Effector memory CD8-positive, alpha-beta T cell (primary cell): ENCODE measurements around the gene DTNB.
"Not testable (repeated sequence)": the region's sequence is repeated elsewhere in the genome, so short reads cannot be mapped to it uniquely, and the experiment has no call there.

Experiments
- ATAC-seq: fragments of 150-1000 bp; cut with Tn5 transposase; replicated peaks from 2 replicates; pipeline ENCODE4 v1.10.0; 2021; ENCODE audit warnings: mild to moderate bottlenecking, moderate library complexity
- DNase-seq, 3 experiments: peaks; one replicate each; pipeline ENCODE4 v3.0.0; 2021
- H3K27ac Mint-ChIP-seq, 2 donors: one replicate each; pipeline ENCODE4 v1.8.0; 2022; ENCODE audit warnings: mild to moderate bottlenecking in 2 of 2, mixed read lengths in 2 of 2, moderate library complexity in 2 of 2
- H3K27me3 Mint-ChIP-seq, 2 donors: one replicate each; pipeline ENCODE4 v1.8.0; 2022; ENCODE audit warnings: mixed read lengths in 2 of 2
- H3K36me3 Mint-ChIP-seq: one replicate; pipeline ENCODE4 v1.8.0; 2022; ENCODE audit warnings: mild to moderate bottlenecking, moderate library complexity, mixed read lengths; ENCODE audit not compliant: insufficient read depth
- H3K4me1 Mint-ChIP-seq, 2 donors: one replicate each; pipeline ENCODE4 v1.8.0; 2022; ENCODE audit warnings: low read depth in 2 of 2, mixed read lengths in 2 of 2
- H3K4me3 Mint-ChIP-seq, 2 donors: one replicate each; pipeline ENCODE4 v1.8.0; 2022; ENCODE audit warnings: mild to moderate bottlenecking in 2 of 2, mixed read lengths in 2 of 2, moderate library complexity in 2 of 2
- H3K9me3 Mint-ChIP-seq, 2 donors: one replicate each; pipeline ENCODE4 v1.8.0; 2022; ENCODE audit warnings: mixed read lengths in 2 of 2
- total RNA-seq, 9 experiments: gene quantifications; one replicate each; lab custom pipeline; 2026; lab: John Stamatoyannopoulos, UW

DTNB gene
- total RNA-seq, result 5.6 to 39.7 (median 21.1) reads per million in 9 experiments

GRCh38 chr2:25673300-25674076, at the start of gene DTNB:
DTNB (minus strand) TSS chr2:25673577; CDS start chr2:25652660, 20,917 bp downstream.
- peaks cover 14 to 19% of the 10 kb centered on the region in 2 donors for H3K4me1 Mint-ChIP-seq
- no peaks in the 10 kb centered on the region for H3K9me3 Mint-ChIP-seq
- H3K4me3 Mint-ChIP-seq, result peak within 1 kb of the TSS; percentile 81 to 84
- no peaks in the 10 kb centered on the region for H3K27me3 Mint-ChIP-seq
- H3K36me3 Mint-ChIP-seq, result no peaks in the 10 kb centered on the region
- ATAC-seq (peak; percentile 79), DNase-seq (peak; percentile 64 to 70 (median 69))
- H3K27ac Mint-ChIP-seq, result peak within 1 kb of the TSS; percentile 55 to 81

DNA sequence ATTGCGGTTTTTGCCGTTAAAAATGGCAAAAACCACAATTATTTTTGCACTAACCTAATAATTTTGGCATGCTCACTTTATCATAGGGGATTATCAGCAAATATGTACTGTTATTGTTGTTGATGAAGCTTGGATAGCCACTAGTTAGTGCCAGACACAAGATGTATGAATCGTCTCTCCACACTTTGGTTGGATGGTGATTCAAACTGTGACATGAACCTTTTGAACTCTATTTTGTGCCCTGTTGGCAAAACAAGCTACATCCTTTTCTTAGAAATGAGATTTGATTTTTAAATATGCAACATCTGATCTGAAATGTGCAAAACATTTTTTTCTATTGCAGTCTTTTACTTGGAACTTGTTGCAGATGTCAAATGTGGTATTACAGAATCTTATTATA, 48.8 kb upstream of the DTNB start:
- H3K4me1 Mint-ChIP-seq, result peaks cover 0 to 6% of the 10 kb centered on the region in 2 donors
- DNase-seq (no peak), ATAC-seq (no peak)
- H3K9me3 Mint-ChIP-seq, result no peaks in the 10 kb centered on the region
- no peaks in the 10 kb centered on the region for H3K36me3 Mint-ChIP-seq
- no peak overlapping the region for H3K4me3 Mint-ChIP-seq
- peaks cover 13 to 27% of the 10 kb centered on the region in 2 donors for H3K27me3 Mint-ChIP-seq
- no peak overlapping the region for H3K27ac Mint-ChIP-seq

DNA sequence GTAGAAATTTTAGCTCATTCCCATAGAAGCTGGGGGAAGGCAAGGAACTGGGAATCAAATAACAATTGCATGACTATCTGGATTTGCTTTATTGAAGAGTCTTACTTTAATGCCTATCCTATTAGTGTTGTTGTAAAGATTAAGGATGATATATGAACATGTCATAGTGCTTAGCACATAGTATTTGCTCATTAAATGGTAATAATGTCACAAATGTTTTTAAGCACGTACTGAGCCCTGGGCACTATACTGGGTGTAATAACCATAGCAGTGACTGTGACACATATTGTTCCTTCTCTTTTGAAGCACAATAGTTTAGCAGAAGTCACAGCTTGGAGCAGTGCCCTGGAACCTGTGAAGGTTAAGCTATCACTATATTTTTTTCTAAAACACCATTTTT, 47.2 kb upstream of the DTNB start:
- H3K4me3 Mint-ChIP-seq, result no peak overlapping the region
- H3K4me1 Mint-ChIP-seq, result peaks cover 0 to 6% of the 10 kb centered on the region in 2 donors
- ATAC-seq (no peak), DNase-seq (no peak)
- H3K27me3 Mint-ChIP-seq, result peaks cover 13 to 30% of the 10 kb centered on the region in 2 donors
- no peaks in the 10 kb centered on the region for H3K9me3 Mint-ChIP-seq
- no peaks in the 10 kb centered on the region for H3K36me3 Mint-ChIP-seq
- no peak overlapping the region for H3K27ac Mint-ChIP-seq

GRCh38 chr2:25714740-25715139, 41.4 kb upstream of the DTNB start:
- DNase-seq (no peak), ATAC-seq (no peak)
- Mint-ChIP-seq H3K4me3 (no peak overlapping the region), H3K9me3 (no peaks in the 10 kb centered on the region), H3K27me3 (peaks cover 12 to 60% of the 10 kb centered on the region in 2 donors), H3K4me1 (peaks cover 0 to 11% of the 10 kb centered on the region in 2 donors), H3K27ac (no peak overlapping the region), H3K36me3 (no peaks in the 10 kb centered on the region)

GRCh38 chr2:25712455-25712854, 39.1 kb upstream of the DTNB start:
- Mint-ChIP-seq H3K27me3 (peaks cover 12 to 72% of the 10 kb centered on the region in 2 donors), H3K4me1 (peaks cover 0 to 6% of the 10 kb centered on the region in 2 donors), H3K27ac (no peak overlapping the region), H3K9me3 (no peaks in the 10 kb centered on the region), H3K4me3 (no peak overlapping the region), H3K36me3 (no peaks in the 10 kb centered on the region)
- ATAC-seq, result no peak
- no peak for DNase-seq

GRCh38 chr2:25711675-25712354, 38.4 kb upstream of the DTNB start:
- Mint-ChIP-seq H3K4me3 (no peak overlapping the region), H3K27ac (peak overlapping the region in 1 of 2 donors; percentile 53), H3K27me3 (peaks cover 12 to 70% of the 10 kb centered on the region in 2 donors), H3K36me3 (no peaks in the 10 kb centered on the region), H3K9me3 (no peaks in the 10 kb centered on the region), H3K4me1 (peaks cover 0 to 6% of the 10 kb centered on the region in 2 donors)
- DNase-seq (no peak), ATAC-seq (no peak)

DNA sequence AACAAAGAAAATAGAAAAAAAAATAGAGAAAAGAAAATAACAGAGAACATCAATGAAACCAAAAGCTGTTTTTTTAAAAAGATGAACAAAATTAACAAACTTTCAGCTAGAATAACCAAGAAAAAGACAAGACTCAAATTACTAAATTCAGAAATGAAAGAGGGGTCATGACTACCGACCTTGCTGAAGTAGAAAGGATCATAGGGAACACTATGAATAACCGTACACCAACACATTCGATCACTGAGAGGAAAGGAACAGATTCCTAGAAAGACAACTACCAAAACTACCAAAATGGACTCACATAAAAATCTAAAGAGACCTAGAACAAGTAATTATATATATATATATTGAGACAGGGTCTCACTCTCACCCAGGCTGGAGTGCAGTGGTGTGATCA, 37.4 kb upstream of the DTNB start:
- no peak for ATAC-seq

DNA sequence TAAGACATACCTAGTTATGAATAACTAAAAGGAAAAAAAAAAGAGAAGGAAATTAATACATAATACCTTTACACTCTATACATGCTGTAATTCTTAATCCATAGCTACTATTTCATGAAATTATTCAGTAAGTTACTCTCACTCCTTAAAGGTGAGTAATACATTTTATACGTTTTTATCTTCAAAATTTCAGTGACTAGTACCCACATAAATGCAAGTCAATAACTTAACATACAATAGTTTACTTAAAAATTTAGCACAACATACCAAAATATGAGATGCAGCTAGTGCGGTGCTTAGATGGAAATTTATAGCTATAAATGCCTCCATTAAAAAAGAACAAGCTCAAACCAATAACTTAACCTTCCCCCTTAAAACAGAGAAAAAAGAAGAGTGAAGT, 36.0 kb upstream of the DTNB start:
- ATAC-seq, result no peak
- H3K27me3 Mint-ChIP-seq, result peaks cover 12 to 60% of the 10 kb centered on the region in 2 donors
- no peak overlapping the region for H3K27ac Mint-ChIP-seq
- H3K4me1 Mint-ChIP-seq, result peaks cover 0 to 6% of the 10 kb centered on the region in 2 donors
- H3K36me3 Mint-ChIP-seq, result no peaks in the 10 kb centered on the region
- no peak overlapping the region for H3K4me3 Mint-ChIP-seq
- no peak for DNase-seq
- H3K9me3 Mint-ChIP-seq, result no peaks in the 10 kb centered on the region

More for the DNA sequence above, 37.4 kb upstream of the DTNB start:
- Mint-ChIP-seq H3K27ac (no peak overlapping the region), H3K36me3 (no peaks in the 10 kb centered on the region), H3K9me3 (no peaks in the 10 kb centered on the region), H3K4me3 (no peak overlapping the region), H3K27me3 (peaks cover 12 to 68% of the 10 kb centered on the region in 2 donors), H3K4me1 (peaks cover 0 to 6% of the 10 kb centered on the region in 2 donors)
- no peak for DNase-seq

GRCh38 chr2:25707927-25708590, 34.7 kb upstream of the DTNB start:
- Mint-ChIP-seq H3K4me1 (peaks cover 0 to 6% of the 10 kb centered on the region in 2 donors), H3K27ac (no peak overlapping the region), H3K36me3 (no peaks in the 10 kb centered on the region), H3K27me3 (peaks cover 12 to 60% of the 10 kb centered on the region in 2 donors), H3K4me3 (no peak overlapping the region), H3K9me3 (no peaks in the 10 kb centered on the region)
- DNase-seq, result no peak
- ATAC-seq, result no peak

DNA sequence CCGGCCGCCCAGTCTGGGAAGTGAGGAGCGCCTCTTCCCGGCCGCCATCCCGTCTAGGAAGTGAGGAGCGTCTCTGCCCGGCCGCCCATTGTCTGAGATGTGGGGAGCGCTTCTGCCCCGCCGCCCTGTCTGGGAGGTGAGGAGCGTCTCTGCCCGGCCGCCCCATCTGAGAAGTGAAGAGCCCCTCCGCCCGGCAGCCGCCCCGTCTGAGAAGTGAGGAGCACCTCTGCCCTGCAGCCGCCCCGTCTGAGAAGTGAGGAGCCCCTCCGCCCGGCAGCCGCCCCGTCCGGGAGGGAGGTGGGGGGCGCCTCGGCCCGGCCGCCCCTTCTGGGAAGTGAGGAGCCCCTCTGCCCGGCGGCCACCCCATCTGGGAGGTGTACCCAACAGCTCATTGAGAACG, 32.2 kb upstream of the DTNB start:
- H3K4me3 Mint-ChIP-seq, H3K27ac Mint-ChIP-seq, ATAC-seq, H3K36me3 Mint-ChIP-seq, H3K4me1 Mint-ChIP-seq, DNase-seq, H3K9me3 Mint-ChIP-seq: not testable (repeated sequence)
- peaks cover 6 to 37% of the 10 kb centered on the region in 2 donors for H3K27me3 Mint-ChIP-seq

GRCh38 chr2:25701801-25702200, 28.4 kb upstream of the DTNB start:
- Mint-ChIP-seq H3K4me3 (no peak overlapping the region), H3K27me3 (peaks cover 0 to 3% of the 10 kb centered on the region in 2 donors), H3K9me3 (no peaks in the 10 kb centered on the region), H3K27ac (peak overlapping the region in 1 of 2 donors; percentile 80), H3K4me1 (peaks cover 0 to 4% of the 10 kb centered on the region in 2 donors), H3K36me3 (no peaks in the 10 kb centered on the region)
- no peak for ATAC-seq
- no peak for DNase-seq

GRCh38 chr2:25700221-25700660, 26.9 kb upstream of the DTNB start:
- Mint-ChIP-seq H3K9me3 (no peaks in the 10 kb centered on the region), H3K4me1 (peaks cover 0 to 4% of the 10 kb centered on the region in 2 donors), H3K4me3 (no peak overlapping the region), H3K36me3 (no peaks in the 10 kb centered on the region), H3K27ac (no peak overlapping the region), H3K27me3 (no peaks in the 10 kb centered on the region)
- DNase-seq, result peak; percentile 7 to 31 (median 13)
- peak; percentile 45 for ATAC-seq

DNA sequence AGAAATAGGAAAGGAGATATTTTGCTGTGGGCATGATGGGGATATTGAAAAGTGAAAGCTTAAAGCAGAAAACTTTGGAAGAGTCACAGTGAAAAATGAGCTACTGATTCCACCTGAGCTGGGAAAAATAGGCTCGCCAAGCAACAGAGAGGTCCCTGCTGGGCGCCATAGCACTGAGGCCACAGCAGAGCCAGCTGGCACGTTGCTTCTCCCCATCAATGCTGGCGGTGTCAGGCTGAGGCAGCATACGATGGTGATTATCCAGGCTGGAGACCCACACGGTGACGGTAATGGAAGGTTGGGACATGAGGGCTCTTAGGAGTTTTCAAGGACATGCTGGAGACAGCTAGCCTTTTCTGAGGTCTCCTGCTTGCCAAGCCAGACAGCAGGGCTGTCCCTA, 25.8 kb upstream of the DTNB start:
- Mint-ChIP-seq H3K27ac (no peak overlapping the region), H3K36me3 (no peaks in the 10 kb centered on the region), H3K4me1 (peaks cover 0 to 4% of the 10 kb centered on the region in 2 donors), H3K27me3 (no peaks in the 10 kb centered on the region), H3K4me3 (no peak overlapping the region), H3K9me3 (no peaks in the 10 kb centered on the region)
- DNase-seq, result no peak
- no peak for ATAC-seq
